Rectal smooth muscle tissue (tissue), 1 donor: Measurements from ENCODE around the gene AMPD3.

Experiments used
- H3K27ac ChIP-seq: one replicate; pipeline ENCODE4 v1.7.0; 2013; ENCODE audit warnings: low read depth, low read length, inconsistent platforms
- H3K27me3 ChIP-seq: one replicate; pipeline ENCODE4 v1.7.0; 2013; ENCODE audit warnings: low read length; ENCODE audit not compliant: control insufficient read depth, insufficient read depth
- H3K36me3 ChIP-seq: one replicate; pipeline ENCODE4 v1.7.0; 2013; ENCODE audit warnings: low read length; ENCODE audit not compliant: control insufficient read depth, insufficient read depth
- H3K4me1 ChIP-seq: one replicate; pipeline ENCODE4 v1.7.0; 2013; ENCODE audit warnings: low read length; ENCODE audit not compliant: control insufficient read depth, insufficient read depth
- H3K4me3 ChIP-seq: one replicate; pipeline ENCODE4 v1.7.0; 2013; ENCODE audit warnings: low read length
- H3K9ac ChIP-seq: one replicate; pipeline ENCODE4 v1.7.0; 2013; ENCODE audit warnings: low read length

AMPD3 gene

GRCh38 chr11:10497371-10498021 is 42.4 kb downstream of the AMPD3 start:
- Histone ChIP-seq H3K27ac (no peak overlapping the region), H3K36me3 (peaks cover 7% of the 10 kb centered on the region), H3K4me1 (no peaks in the 10 kb centered on the region), H3K27me3 (no peaks in the 10 kb centered on the region), H3K4me3 (no peak overlapping the region), H3K9ac (peak overlapping the region; percentile 52)

DNA sequence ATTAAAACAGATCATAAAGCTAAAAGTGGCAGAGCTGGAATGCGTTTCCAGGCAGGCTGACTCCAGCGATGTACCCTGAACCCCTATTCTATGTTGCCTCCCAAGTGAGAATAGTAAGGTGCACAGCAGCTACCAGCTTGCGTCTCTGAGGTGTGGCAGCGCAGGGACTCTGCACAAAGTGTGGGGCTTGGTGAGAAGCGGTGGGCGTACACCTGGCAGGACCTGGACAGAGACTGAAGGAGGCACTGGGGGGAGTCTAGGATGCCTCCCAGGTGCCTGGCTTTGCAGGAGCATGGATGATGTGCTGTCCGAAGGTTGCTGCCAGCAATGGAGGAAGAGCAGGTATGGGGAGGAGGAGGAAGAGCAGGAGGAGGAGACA is 42.9 kb downstream of the AMPD3 start:
- Histone ChIP-seq H3K4me1 (no peaks in the 10 kb centered on the region), H3K27me3 (no peaks in the 10 kb centered on the region), H3K4me3 (no peak overlapping the region), H3K27ac (no peak overlapping the region), H3K9ac (peak overlapping the region; percentile 52), H3K36me3 (peaks cover 7% of the 10 kb centered on the region)

DNA sequence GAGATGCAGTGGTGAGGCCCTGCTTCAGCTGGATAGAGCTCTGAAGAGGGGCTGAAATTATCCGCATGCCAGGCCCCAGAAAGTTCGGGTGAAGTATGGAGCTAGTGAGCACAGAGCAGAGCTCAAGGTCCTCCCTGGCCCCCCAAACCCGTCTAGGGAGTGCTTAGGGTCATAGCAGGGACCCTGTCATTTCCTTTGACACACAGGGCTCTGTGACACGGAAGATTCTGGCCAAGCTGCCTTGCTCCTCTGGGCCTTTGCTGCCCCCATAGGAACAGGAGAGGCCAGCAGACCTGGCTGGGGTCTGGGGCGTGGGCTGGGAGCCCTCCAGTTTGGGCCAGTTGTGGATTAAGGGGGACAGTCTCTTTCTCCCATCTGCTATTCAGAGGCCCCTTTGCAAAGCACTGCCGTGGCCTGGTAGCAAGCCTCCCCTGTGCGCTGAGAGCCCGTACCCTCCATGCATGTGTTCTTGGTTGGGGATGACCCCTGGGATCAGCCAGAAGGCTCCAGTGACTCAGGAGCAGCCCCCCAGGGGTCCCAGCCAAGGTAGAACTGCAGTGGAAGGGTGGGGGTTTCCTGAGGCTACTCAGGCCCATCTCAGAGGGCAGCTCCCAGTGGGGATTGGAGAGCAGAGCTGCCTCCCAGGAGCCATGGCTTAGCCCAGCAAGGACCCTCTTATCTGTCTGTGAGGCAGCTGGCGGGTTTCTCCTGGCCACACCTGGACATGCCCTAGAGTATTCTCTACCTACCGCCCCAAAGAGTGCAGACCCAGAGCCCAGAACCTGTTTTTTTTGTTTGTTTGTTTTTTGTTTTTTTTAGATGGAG is 43.6 kb downstream of the AMPD3 start:
- Histone ChIP-seq H3K27ac (no peak overlapping the region), H3K36me3 (peaks cover 7% of the 10 kb centered on the region), H3K4me1 (no peaks in the 10 kb centered on the region), H3K4me3 (no peak overlapping the region), H3K9ac (no peak overlapping the region), H3K27me3 (no peaks in the 10 kb centered on the region)

GRCh38 chr11:10499452-10499851 is 44.4 kb downstream of the AMPD3 start:
- Histone ChIP-seq H3K4me1 (no peaks in the 10 kb centered on the region), H3K27me3 (no peaks in the 10 kb centered on the region), H3K9ac (no peak overlapping the region), H3K36me3 (peaks cover 7% of the 10 kb centered on the region), H3K4me3 (no peak overlapping the region), H3K27ac (no peak overlapping the region)

DNA sequence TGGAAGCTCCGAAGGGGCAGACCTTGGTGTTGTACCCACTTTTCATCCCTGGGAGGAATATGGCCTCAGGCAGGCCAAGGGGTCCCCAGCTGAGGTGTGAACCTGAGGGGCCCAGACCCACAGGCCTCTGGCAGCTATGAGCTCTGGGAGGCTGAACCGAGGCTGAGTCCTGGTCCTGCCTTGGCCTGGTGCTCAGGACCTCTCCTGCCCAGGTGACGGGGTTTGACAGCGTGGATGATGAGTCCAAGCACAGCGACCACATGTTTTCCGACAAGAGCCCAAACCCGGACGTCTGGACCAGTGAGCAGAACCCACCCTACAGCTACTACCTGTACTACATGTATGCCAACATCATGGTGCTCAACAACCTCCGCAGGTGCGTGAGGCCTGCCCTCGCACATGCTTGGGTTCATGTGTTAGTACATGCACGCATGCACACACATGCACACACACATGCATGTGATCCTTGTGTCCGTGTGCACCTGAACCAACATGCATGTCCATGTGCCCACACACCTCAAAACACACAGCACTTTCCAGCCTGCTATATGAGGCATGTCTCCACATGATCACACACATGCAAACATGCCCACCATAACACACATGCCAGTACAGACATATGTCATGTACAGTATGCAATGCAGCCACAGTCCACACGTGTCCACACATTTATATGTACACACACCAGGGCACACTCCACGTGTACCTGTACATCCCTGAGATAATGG is 45.0 kb downstream of the AMPD3 start:
- Histone ChIP-seq H3K9ac (no peak overlapping the region), H3K4me3 (no peak overlapping the region), H3K4me1 (no peaks in the 10 kb centered on the region), H3K27me3 (no peaks in the 10 kb centered on the region), H3K36me3 (peaks cover 7% of the 10 kb centered on the region), H3K27ac (no peak overlapping the region)

GRCh38 chr11:10500757-10501684 is 46.0 kb downstream of the AMPD3 start:
- Histone ChIP-seq H3K4me3 (no peak overlapping the region), H3K27me3 (no peaks in the 10 kb centered on the region), H3K4me1 (no peaks in the 10 kb centered on the region), H3K27ac (no peak overlapping the region), H3K36me3 (peaks cover 3% of the 10 kb centered on the region), H3K9ac (no peak overlapping the region)

GRCh38 chr11:10502065-10502680 is 47.1 kb downstream of the AMPD3 start:
- Histone ChIP-seq H3K4me1 (no peaks in the 10 kb centered on the region), H3K27ac (no peak overlapping the region), H3K36me3 (peaks cover 3% of the 10 kb centered on the region), H3K4me3 (no peak overlapping the region), H3K27me3 (no peaks in the 10 kb centered on the region), H3K9ac (no peak overlapping the region)

DNA sequence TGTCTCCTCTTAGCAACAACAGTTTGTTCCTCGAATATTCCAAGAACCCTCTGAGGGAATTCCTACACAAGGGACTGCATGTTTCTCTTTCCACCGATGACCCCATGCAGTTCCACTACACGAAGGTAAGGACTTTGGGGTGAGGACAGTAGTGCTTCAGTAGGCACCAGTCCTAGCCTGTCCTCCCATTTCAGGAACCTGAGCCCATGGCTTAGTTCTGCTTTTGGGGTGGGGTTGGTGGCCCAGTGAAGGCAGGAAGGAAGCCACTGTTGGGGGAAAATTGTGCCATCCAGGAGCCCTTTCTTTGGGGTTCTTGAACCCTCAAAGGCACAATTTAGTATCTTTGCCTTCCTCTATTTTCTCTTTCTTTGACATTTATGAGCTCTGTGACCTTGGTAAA is 47.7 kb downstream of the AMPD3 start:
- H3K27me3 ChIP-seq = no peaks in the 10 kb centered on the region

GRCh38 chr11:10503221-10503620 is 48.2 kb downstream of the AMPD3 start:
- no peak overlapping the region for H3K27ac ChIP-seq
- no peaks in the 10 kb centered on the region for H3K4me1 ChIP-seq
- no peaks in the 10 kb centered on the region for H3K27me3 ChIP-seq
- H3K4me3 ChIP-seq = no peak overlapping the region
- H3K36me3 ChIP-seq = peaks cover 3% of the 10 kb centered on the region
- H3K9ac ChIP-seq = no peak overlapping the region

More for the DNA sequence above, 47.7 kb downstream of the AMPD3 start:
- no peak overlapping the region for H3K9ac ChIP-seq
- no peak overlapping the region for H3K27ac ChIP-seq
- no peak overlapping the region for H3K4me3 ChIP-seq
- H3K36me3 ChIP-seq = peaks cover 3% of the 10 kb centered on the region
- H3K4me1 ChIP-seq = no peaks in the 10 kb centered on the region

DNA sequence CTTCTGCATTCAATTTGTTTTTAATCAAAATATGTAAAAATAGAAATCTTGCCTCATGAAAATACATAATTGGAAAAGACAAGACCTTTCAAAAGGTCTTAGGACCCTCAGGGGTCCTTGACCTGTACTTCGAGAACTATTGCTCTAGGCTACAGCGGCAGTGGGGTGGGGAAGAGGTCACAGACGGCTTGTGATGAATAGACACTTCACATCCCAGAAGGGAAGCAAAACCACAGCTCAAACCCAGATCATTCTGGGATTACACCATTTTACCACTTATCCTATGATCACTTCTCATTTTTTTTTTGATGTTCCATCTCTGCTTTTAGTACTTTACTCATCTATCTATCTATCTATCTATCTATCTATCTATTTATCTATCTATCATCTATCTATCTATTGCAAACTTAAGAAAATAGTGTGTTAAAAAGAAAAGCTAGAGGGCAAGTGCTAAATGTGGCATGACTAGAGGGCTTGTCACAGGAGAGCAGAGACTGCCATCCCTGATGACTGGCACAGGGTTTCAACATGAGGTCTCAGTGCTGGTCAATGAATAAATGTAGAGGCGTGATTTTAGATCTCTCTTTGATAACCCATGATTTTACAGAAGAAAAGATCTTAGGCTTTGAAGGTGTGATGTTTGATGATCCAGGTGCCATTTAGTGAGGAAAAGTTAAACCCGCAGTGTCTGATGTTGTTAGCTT is 48.9 kb downstream of the AMPD3 start:
- Histone ChIP-seq H3K4me1 (no peaks in the 10 kb centered on the region), H3K9ac (no peak overlapping the region), H3K36me3 (peaks cover 3% of the 10 kb centered on the region), H3K27ac (no peak overlapping the region), H3K4me3 (no peak overlapping the region), H3K27me3 (no peaks in the 10 kb centered on the region)

DNA sequence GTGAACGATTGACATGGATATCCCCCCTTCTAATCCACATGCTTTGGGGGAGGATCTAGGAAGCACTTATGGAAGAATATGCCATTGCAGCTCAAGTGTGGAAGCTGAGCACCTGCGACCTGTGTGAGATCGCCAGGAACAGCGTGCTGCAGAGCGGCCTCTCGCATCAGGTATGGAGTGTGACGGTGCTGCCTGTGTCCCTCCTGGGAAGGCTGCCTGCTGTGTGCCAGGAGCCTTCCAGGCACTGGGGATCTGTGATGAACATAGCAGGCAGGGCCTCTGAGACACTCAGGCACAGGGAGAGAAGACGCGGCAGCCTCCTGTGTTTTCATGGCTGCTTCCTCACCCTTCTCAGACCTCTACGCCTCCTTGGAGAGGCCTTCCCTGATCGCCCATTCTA is 49.4 kb downstream of the AMPD3 start:
- H3K36me3 ChIP-seq = peaks cover 3% of the 10 kb centered on the region
- H3K27ac ChIP-seq = no peak overlapping the region
- no peak overlapping the region for H3K4me3 ChIP-seq
- no peaks in the 10 kb centered on the region for H3K27me3 ChIP-seq
- H3K4me1 ChIP-seq = no peaks in the 10 kb centered on the region
- H3K9ac ChIP-seq = no peak overlapping the region
